ENCODE data around the gene TRIM62. TPM values are rescaled to one million over a fixed set of nuclear protein-coding genes. Genes with fewer than 3 reads are reported as not detected.
A peak's percentile ranks its signal among the peaks of the same experiment; 100 is the strongest.

Gene TRIM62
- total RNA-seq, 1 donor: 3.9 TPM

DNA sequence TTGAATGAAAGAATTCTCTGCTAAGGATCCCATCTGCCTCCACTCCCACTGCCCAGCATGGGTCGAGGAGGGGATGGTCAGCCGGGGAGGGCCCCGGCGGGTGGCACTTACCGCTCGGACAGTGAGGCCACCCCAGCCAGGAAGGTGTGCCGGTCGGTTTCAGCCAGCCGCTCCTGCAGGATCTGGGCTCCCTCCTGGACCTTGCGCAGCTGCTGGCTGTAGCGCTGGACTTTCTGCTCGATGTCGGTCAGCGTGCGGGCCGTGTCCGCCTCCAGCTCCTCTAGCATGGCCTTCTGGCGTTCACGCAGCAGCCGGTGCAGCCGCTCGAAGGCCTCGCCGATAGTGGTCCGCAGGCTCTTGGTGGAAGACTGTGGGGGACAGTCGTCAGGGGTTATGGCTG, 22.3 kb downstream of the TRIM62 start:
- DNase-seq (ENCODE audit: low read depth): no peak
- TF ChIP-seq, protein P1, sequence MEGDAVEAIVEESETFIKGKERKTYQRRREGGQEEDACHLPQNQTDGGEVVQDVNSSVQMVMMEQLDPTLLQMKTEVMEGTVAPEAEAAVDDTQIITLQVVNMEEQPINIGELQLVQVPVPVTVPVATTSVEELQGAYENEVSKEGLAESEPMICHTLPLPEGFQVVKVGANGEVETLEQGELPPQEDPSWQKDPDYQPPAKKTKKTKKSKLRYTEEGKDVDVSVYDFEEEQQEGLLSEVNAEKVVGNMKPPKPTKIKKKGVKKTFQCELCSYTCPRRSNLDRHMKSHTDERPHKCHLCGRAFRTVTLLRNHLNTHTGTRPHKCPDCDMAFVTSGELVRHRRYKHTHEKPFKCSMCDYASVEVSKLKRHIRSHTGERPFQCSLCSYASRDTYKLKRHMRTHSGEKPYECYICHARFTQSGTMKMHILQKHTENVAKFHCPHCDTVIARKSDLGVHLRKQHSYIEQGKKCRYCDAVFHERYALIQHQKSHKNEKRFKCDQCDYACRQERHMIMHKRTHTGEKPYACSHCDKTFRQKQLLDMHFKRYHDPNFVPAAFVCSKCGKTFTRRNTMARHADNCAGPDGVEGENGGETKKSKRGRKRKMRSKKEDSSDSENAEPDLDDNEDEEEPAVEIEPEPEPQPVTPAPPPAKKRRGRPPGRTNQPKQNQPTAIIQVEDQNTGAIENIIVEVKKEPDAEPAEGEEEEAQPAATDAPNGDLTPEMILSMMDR (IDR thresholded peaks at IDR 0.05; ENCODE audit: insufficient read depth, low read depth, low read length): no peak

DNA sequence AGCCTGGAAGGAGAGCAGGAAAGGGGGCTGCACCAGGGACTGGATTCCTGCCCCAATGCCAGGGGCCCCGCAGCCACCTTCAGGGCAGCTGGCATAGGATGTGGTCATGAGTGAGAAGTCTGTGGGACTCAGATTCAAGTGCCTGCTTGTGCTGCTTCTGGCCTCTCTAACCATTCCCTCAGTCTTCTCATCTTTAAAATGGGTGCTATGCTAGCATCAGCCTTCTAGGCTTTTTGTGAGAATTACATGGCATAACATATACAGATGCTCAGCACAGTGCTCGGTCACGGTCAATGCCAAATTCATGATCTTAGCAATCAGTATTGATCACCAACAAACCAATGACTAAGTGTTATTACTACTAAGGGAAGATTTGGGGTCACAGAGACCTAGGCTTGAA, 23.5 kb downstream of the TRIM62 start:
- DNase-seq (ENCODE audit: low read depth): no peak
- no peak overlapping the region for H3K4me3 ChIP-seq (ENCODE audit: low read depth, low read length)
- TF ChIP-seq, protein P1 (IDR thresholded peaks at IDR 0.05; ENCODE audit: insufficient read depth, low read depth, low read length): no peak

More for the DNA sequence above, 22.3 kb downstream of the TRIM62 start:
- H3K4me3 ChIP-seq (ENCODE audit: low read depth, low read length): no peak overlapping the region

DNA sequence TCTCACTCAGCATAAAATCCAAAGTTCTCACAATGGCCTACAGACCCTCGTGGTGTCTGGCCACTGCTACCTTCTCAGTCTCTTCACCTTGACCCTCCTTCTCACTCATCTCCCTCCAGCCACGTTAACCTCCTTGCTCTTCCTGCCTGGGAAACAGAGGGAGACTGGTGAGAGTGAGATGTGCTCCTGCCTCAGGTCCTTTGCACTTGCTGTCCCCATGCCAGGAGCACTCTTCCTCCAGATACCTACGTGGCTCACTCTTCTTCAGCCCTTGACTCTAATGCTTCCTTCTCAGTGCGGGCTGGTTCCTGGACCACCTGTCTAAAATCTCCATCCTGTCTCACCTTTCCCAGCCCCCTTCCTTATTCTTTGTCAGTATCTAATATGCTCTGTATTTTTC, 24.7 kb downstream of the TRIM62 start:
- DNase-seq (ENCODE audit: low read depth): no peak
- no peak overlapping the region for H3K4me3 ChIP-seq (ENCODE audit: low read depth, low read length)
- TF ChIP-seq, protein P1 (IDR thresholded peaks at IDR 0.05; ENCODE audit: insufficient read depth, low read depth, low read length): no peak

DNA sequence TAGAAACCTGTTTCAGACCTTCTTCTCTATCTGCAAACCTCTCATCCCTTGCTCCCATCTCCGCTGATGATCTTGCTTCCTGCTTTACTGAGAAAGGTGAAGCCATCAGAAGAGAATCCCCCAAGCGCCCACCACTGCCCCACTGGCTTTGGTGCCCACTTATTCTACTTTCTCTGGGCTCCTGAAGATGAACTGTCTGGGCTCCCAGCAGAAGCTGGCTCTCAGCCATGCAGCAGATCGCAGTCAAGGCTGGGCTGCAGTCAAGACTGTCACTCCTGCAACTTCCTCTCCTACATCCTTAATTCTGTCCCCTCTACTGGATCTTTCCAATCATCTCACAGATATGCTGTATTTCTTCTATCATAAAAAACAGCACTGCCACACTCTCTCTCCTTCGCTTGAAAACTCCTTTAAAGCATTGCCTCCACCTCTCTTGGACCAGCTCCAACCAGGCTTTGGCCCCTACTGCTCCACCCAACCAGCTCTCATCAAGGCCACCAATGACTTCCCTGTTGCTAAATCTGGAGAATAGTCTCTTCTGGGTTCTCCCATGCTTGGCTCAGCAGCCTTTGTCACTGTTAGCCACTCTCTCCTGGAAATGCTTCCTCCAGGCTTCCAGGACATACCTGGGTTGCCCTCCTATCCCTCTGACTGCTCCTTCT, 25.8 kb downstream of the TRIM62 start:
- no peak for DNase-seq (ENCODE audit: low read depth)
- H3K4me3 ChIP-seq (ENCODE audit: low read depth, low read length): no peak overlapping the region
- TF ChIP-seq, protein P1 (IDR thresholded peaks at IDR 0.05; ENCODE audit: insufficient read depth, low read depth, low read length): no peak

DNA sequence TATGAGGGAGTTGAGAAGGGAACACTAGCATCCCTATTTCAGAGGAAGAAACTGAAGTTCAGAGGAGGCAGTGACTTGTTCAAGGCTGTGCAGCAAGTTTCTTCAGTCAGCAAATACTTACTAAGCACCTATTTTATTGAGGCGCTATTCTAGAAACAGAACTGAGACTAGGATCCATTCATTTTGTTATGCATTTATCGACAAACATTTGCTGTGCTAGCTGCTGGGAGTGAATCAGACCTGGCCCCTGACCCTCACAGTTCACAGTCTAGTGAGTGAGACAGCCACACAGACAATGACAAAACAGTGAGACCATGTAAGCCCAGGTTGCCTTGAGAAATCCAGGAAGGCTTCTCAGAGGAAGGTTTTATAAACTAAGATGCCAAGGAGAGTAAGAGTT, 28.2 kb downstream of the TRIM62 start:
- no peak overlapping the region for H3K4me3 ChIP-seq (ENCODE audit: low read depth, low read length)
- TF ChIP-seq, protein P1 (IDR thresholded peaks at IDR 0.05; ENCODE audit: insufficient read depth, low read depth, low read length): no peak
- DNase-seq (ENCODE audit: low read depth): no peak

DNA sequence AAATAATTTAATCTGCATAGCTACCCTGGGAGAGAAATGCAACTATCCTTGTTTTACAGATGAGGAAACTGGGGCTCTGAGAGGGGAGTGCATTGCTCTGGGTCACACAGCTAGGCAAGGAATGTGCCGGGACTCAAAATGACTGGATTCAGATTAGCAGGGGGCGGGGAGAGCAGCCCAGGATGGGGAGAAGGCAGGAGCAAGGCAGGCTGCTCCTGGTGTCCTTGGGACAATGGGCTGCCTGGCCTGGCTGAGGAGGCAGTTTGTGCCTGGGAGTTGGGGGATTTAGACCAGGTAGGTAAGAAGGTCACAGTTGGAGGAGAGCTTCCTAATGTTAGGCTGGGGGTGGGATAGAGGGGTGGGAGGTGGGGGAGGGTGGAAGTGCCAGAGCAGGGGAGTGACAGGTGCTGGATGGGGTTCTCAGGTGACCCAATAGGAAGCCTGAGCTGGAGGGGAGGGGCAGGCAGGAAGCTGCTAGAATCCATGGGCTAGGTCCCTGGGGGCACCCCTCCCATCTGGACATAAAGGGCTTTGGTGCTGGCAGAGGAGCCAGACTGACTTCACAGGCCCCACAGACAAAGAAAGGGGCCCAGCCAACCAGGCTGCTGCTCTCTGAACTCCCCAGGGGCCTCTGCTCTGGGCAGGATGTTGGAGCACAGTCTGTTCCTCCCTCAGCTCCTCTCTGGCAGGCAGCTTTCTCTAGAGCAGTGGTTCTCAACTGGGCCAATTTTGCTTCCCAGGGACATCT, 29.0 kb downstream of the TRIM62 start:
- TF ChIP-seq, protein P1 (IDR thresholded peaks at IDR 0.05; ENCODE audit: insufficient read depth, low read depth, low read length): no peak
- DNase-seq (ENCODE audit: low read depth): peak; percentile 27
- no peak overlapping the region for H3K4me3 ChIP-seq (ENCODE audit: low read depth, low read length)

Measured in fibroblast of villous mesenchyme (primary cell).